ENCODE measurements around the gene PLCB3. TPM values are rescaled to one million over a fixed set of nuclear protein-coding genes. Genes with fewer than 3 reads are reported as not detected.

PLCB3 gene
- total and polyA plus RNA-seq, 7 donors = 10.6 to 52.8 (median 17.7) TPM

- intact Hi-C loops (cut with DNase I) = no loop called here
- 91 to 95% methylated on average over 14 of the region's 14 CpGs for whole genome bisulfite sequencing, 2 donors
- DNase-seq = no peak
These were observed 30.5 kb upstream of the PLCB3 start for GRCh38 chr11:64220798-64221197.

GRCh38 chr11:64222651-64223000 lies 28.7 kb upstream of the PLCB3 start:
- Histone ChIP-seq H3K4me3 (no peak overlapping the region), H3K36me3 (peaks cover 0 to 21% (median 0%) of the 10 kb centered on the region in 4 donors), H3K27me3 (no peaks in the 10 kb centered on the region), H3K4me1 (peaks cover 0 to 26% (median 23%) of the 10 kb centered on the region in 4 donors), H3K9me3 (no peaks in the 10 kb centered on the region), H3K27ac (no peak overlapping the region)
- TF ChIP-seq POLR2AphosphoS5 (IDR thresholded peaks at IDR 0.05) (no peak), EP300 (IDR thresholded peaks at IDR 0.05) (no peak), POLR2A (IDR thresholded peaks at IDR 0.05) (no peak), CTCF (IDR thresholded peaks at IDR 0.05) (no peak)
- intact Hi-C loops (cut with DNase I) = no loop called here
- WGBS, 2 donors = 82 to 88% methylated on average over 9 of the region's 9 CpGs
- no peak for DNase-seq

More at GRCh38 chr11:64220798-64221197, 30.5 kb upstream of the PLCB3 start:
- peaks cover 0 to 11% (median 11%) of the 10 kb centered on the region in 4 donors for H3K4me1 ChIP-seq
- no peaks in the 10 kb centered on the region for H3K27me3 ChIP-seq
- no peak overlapping the region for H3K27ac ChIP-seq
- peaks cover 0 to 21% (median 0%) of the 10 kb centered on the region in 4 donors for H3K36me3 ChIP-seq
- H3K4me3 ChIP-seq = no peak overlapping the region
- H3K9me3 ChIP-seq = no peaks in the 10 kb centered on the region
- TF ChIP-seq CTCF (IDR thresholded peaks at IDR 0.05) = no peak
- no peak for TF ChIP-seq POLR2A (IDR thresholded peaks at IDR 0.05)
- TF ChIP-seq POLR2AphosphoS5 (IDR thresholded peaks at IDR 0.05) = no peak
- TF ChIP-seq EP300 (IDR thresholded peaks at IDR 0.05) = no peak

- Histone ChIP-seq H3K27me3 (no peaks in the 10 kb centered on the region), H3K27ac (no peak overlapping the region), H3K9me3 (no peaks in the 10 kb centered on the region), H3K4me3 (no peak overlapping the region), H3K4me1 (peaks cover 0 to 31% (median 26%) of the 10 kb centered on the region in 4 donors), H3K36me3 (peaks cover 0 to 21% (median 0%) of the 10 kb centered on the region in 4 donors)
- 77 to 87% methylated on average over 24 of the region's 24 CpGs for WGBS, 2 donors
- peak; percentile 63 for DNase-seq
- intact Hi-C loops (cut with DNase I) = no loop called here
- TF ChIP-seq POLR2AphosphoS5 (IDR thresholded peaks at IDR 0.05) (no peak), CTCF (IDR thresholded peaks at IDR 0.05) (no peak), POLR2A (IDR thresholded peaks at IDR 0.05) (no peak), EP300 (IDR thresholded peaks at IDR 0.05) (no peak)
These were observed 28.2 kb upstream of the PLCB3 start for GRCh38 chr11:64223001-64223651.

- 90 to 93% methylated on average over 17 of the region's 17 CpGs for WGBS, 2 donors
- peaks cover 0 to 43% (median 30%) of the 10 kb centered on the region in 4 donors for H3K4me1 ChIP-seq
- no peaks in the 10 kb centered on the region for H3K9me3 ChIP-seq
- no peaks in the 10 kb centered on the region for H3K27me3 ChIP-seq
- H3K36me3 ChIP-seq = peaks cover 0 to 21% (median 0%) of the 10 kb centered on the region in 4 donors
- DNase-seq = peak; percentile 68
- no peak overlapping the region for H3K27ac ChIP-seq
- intact Hi-C loops (cut with DNase I) = no loop called here
- H3K4me3 ChIP-seq = no peak overlapping the region
- TF ChIP-seq CTCF (IDR thresholded peaks at IDR 0.05) (no peak), EP300 (IDR thresholded peaks at IDR 0.05) (no peak), POLR2A (IDR thresholded peaks at IDR 0.05) (no peak), POLR2AphosphoS5 (IDR thresholded peaks at IDR 0.05) (no peak)
These were observed 27.0 kb upstream of the PLCB3 start for GRCh38 chr11:64224151-64224890.

Data from sigmoid colon (tissue), 7 donors.